ENCODE results near the gene TMEM115. TPM values are rescaled to one million over a fixed set of nuclear protein-coding genes. Genes with fewer than 3 reads are reported as not detected.

TMEM115 gene
- total RNA-seq, 1 experiment from 2014 or later = 31.9 TPM

GRCh38 chr3:50351323-50351697 lies 8.0 kb downstream of the TMEM115 start:
- Mint-ChIP-seq H3K4me1 (ENCODE audit: insufficient read depth, unreplicated experiment) (peaks cover 22% of the 10 kb centered on the region), H3K9me3 (ENCODE audit: unreplicated experiment) (no peaks in the 10 kb centered on the region), H3K36me3 (ENCODE audit: insufficient read depth, unreplicated experiment) (peaks cover 56% of the 10 kb centered on the region), H3K4me3 (ENCODE audit: unreplicated experiment) (peak overlapping the region; percentile 87), H3K27ac (ENCODE audit: low read depth, unreplicated experiment) (peak overlapping the region; percentile 95), H3K27me3 (ENCODE audit: insufficient read depth, unreplicated experiment) (no peaks in the 10 kb centered on the region)
- intact Hi-C loops (cut with micrococcal nuclease) = no loop called here
- DNase-seq (ENCODE audit: unreplicated experiment) = no peak
- ChIA-PET CTCF (interaction anchor here (0.7 to 5.8 kb wide), 3 partner anchors 8 to 264 kb away, joined by 3 to 46 read pairs (median 3); no protein-coding TSS in a partner anchor), POLR2A (interaction anchor here (0.8 to 5.2 kb wide), 13 partner anchors 9 to 1321 kb away, joined by 3 to 79 read pairs (median 4); partner anchors contain the start of genes HEMK1, IFRD2, MAPKAPK3 and RASSF1)
- TSS peak; percentile 63 for BruUV-seq (replicated peaks)
- no peak for TF ChIP-seq CTCF (IDR thresholded peaks at IDR 0.05; ENCODE audit: unreplicated experiment)

GRCh38 chr3:50350527-50351322 lies 8.6 kb downstream of the TMEM115 start, which contains the start of the genes CYB561D2 and NPRL2:
TSS of gene CYB561D2 (plus strand) at chr3:50350862. CDS start at chr3:50351434, 572 bp downstream.
TSS of gene NPRL2 (minus strand) at chr3:50350775. CDS start at chr3:50350652, 123 bp downstream.
- Mint-ChIP-seq H3K27ac (ENCODE audit: low read depth, unreplicated experiment) (peak within 1 kb of the TSS; percentile 95), H3K27me3 (ENCODE audit: insufficient read depth, unreplicated experiment) (no peaks in the 10 kb centered on the region), H3K9me3 (ENCODE audit: unreplicated experiment) (no peaks in the 10 kb centered on the region), H3K36me3 (ENCODE audit: insufficient read depth, unreplicated experiment) (peaks cover 54% of the 10 kb centered on the region), H3K4me1 (ENCODE audit: insufficient read depth, unreplicated experiment) (peaks cover 26% of the 10 kb centered on the region), H3K4me3 (ENCODE audit: unreplicated experiment) (peak within 1 kb of the TSS; percentile 87)
- no TSS peak for BruUV-seq (replicated peaks)
- intact Hi-C loops (cut with micrococcal nuclease) = no loop called here
- TF ChIP-seq CTCF (IDR thresholded peaks at IDR 0.05; ENCODE audit: unreplicated experiment) = no peak
- ChIA-PET POLR2A (interaction anchor here (0.6 to 5.2 kb wide), 19 partner anchors 9 to 1321 kb away, joined by 3 to 79 read pairs (median 4); partner anchors contain the start of genes HEMK1, IFRD2, MAPKAPK3 and RASSF1), CTCF (interaction anchor here (0.6 to 5.8 kb wide), 8 partner anchors 8 to 265 kb away, joined by 3 to 46 read pairs (median 5); no protein-coding TSS in a partner anchor)
- DNase-seq (ENCODE audit: unreplicated experiment) = peak; percentile 95

- H3K4me1 Mint-ChIP-seq (ENCODE audit: insufficient read depth, unreplicated experiment) = peaks cover 22% of the 10 kb centered on the region
- H3K36me3 Mint-ChIP-seq (ENCODE audit: insufficient read depth, unreplicated experiment) = peaks cover 48% of the 10 kb centered on the region
- intact Hi-C loops (cut with micrococcal nuclease) = no loop called here
- peak overlapping the region; percentile 95 for H3K27ac Mint-ChIP-seq (ENCODE audit: low read depth, unreplicated experiment)
- no peaks in the 10 kb centered on the region for H3K27me3 Mint-ChIP-seq (ENCODE audit: insufficient read depth, unreplicated experiment)
- H3K4me3 Mint-ChIP-seq (ENCODE audit: unreplicated experiment) = peak overlapping the region; percentile 87
- ChIA-PET POLR2A (interaction anchor here (0.6 to 5.2 kb wide), 16 partner anchors 9 to 1602 kb away, joined by 3 to 79 read pairs (median 4); partner anchors contain the start of genes HEMK1, IFRD2, MAPKAPK3 and TMEM115), CTCF (interaction anchor here (0.6 to 5.8 kb wide), 7 partner anchors 13 to 265 kb away, joined by 3 to 46 read pairs (median 6); no protein-coding TSS in a partner anchor)
- no TSS peak for BruUV-seq (replicated peaks)
- no peak for TF ChIP-seq CTCF (IDR thresholded peaks at IDR 0.05; ENCODE audit: unreplicated experiment)
- no peak for DNase-seq (ENCODE audit: unreplicated experiment)
- H3K9me3 Mint-ChIP-seq (ENCODE audit: unreplicated experiment) = no peaks in the 10 kb centered on the region
Observed at GRCh38 chr3:50350213-50350526, 9.2 kb downstream of the TMEM115 start.
